Stimulated activated CD8-positive, alpha-beta memory T cell treated with anti-CD3 and anti-CD28 coated beads, Interleukin-4, amount 100 ng/mL, for 24 hours (primary cell): ENCODE results near the gene TOR1A.
A peak's percentile ranks its signal among the peaks of the same experiment; 100 is the strongest.

Experiments
- DNase-seq: peaks from one replicate; pipeline ENCODE4 v3.0.0-alpha.2; 2020; ENCODE audit warnings: low read depth

The TOR1A gene

GRCh38 chr9:129851821-129852220 lies 27.9 kb upstream of the TOR1A start:
- no peak for DNase-seq

GRCh38 chr9:129850821-129851550 lies 27.1 kb upstream of the TOR1A start:
- no peak for DNase-seq

DNA sequence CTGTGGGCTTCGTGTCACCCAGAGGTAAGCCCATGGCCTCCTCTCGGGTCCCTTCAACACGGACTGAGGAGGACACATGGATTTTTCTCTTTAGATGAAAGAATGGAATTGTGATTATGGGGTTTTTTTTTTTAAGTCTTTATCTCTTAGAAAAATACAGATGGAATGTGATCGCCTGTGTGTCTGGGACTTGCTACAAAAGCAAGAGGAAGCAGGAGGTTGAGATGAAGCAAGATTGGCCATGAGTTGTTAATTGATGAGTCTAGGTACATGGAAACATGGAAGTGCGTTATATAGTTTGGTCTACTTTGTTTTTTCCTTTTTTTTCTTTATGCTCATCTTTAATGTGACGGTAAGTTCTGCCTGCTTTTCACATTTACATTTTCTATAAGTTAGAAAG lies 26.0 kb upstream of the TOR1A start:
- no peak for DNase-seq

DNA sequence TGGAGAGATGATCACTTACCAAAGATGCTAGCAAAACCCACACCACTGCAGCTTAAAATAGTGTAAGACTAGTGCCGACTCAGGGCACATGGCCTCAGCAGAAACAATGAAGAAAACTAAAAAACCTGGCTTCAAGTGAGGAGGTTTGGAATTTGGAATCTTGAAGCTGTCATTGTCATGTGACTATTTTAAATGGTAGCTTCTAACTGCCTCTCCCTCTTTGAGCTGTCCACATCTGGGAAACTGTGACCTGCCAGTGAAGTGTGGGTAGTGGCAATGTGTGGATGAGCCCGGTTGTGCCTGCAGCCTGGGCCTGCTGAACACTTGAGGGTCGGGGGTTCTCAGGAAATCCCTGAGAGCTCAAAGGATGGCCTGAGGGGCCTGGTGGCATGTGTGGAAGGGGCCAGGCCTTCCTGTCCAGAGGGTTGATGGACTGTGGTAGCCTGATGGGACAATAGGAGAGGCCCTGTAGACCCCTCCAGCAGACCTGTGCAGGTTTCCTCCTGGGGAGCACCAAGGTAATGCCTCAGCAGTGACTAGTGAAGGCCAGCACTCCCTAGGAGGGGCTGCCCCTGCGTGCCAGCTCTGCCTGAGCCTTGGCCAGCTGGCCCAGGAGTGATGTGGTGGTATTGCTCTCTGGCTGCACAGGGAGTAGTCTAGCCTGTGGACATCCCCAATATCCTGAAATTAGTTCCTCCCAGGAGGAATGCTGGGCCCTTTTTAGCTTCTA lies 24.9 kb upstream of the TOR1A start:
- DNase-seq = no peak

DNA sequence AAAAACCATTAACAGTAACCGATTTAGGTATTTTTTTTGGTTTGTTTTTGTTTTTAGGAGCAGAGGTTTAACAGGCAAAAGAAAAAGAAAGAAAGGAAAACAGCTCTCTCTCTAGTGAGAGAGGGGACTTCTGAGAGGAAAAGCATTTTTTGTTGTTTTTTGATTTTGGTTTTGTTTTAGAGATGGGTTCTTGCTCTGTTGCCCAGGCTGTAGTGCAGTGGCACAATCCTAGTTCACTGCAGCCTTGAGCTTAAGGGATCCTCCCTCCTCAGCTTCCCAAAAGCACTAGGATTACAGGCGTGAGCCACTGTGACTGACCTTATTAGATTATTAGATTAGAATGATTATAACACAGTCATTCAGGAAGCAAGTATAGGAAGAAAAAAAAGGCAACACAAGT lies 21.4 kb upstream of the TOR1A start:
- no peak for DNase-seq

GRCh38 chr9:129841071-129841470 lies 17.1 kb upstream of the TOR1A start:
- no peak for DNase-seq

DNA sequence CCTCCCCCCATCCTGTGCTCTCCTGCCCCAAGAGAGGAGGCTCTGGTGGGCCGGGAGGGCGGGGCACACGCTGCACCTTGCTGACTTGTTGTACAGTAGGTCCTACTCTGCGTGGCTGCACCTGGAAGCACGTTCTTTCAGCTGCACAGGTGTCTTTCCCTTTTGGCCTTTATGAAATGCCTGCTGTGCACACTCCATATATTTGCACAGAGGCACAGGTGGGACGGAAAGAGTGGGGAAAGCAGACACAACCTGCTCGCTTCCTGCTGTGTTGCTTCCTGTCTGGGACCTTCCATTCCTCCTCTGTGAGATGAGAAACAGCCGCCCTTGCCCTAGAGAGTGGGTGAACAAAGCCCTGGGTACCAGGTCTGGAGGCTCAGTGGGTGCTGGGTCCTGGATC lies 16.1 kb upstream of the TOR1A start:
- no peak for DNase-seq

- DNase-seq = no peak
These were observed 15.5 kb upstream of the TOR1A start for GRCh38 chr9:129839324-129840023.

DNA sequence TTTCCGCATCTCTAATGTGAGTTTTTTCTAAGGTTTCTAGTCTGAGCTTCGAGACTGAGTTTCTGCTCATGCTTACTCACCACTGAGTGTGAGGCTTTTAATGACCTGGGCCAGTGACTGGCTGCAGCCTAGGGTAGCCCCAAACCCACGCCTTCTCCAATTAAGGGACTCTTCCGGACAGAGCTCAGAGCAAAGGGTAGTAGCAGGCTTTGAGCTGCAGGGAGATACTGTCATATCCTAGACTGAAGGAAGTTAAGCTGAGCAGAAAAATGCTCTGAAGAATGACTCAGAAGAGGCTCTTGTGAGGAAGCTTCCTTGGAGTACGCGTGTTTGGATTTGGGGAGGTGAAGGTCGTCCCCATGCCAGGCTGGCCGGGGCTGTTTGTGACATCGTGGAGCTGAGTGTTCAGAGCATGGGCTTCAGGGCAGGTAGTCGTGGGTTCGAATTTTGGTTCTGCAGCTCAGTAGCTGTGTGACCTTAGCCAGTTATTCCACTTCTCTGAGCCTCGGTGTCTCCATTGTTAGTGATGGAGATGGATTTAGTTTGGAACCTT lies 14.8 kb upstream of the TOR1A start:
- no peak for DNase-seq

- no peak for DNase-seq
These were observed 12.5 kb upstream of the TOR1A start for GRCh38 chr9:129836311-129837007.

GRCh38 chr9:129835860-129836223 lies 11.9 kb upstream of the TOR1A start:
- DNase-seq = no peak

DNA sequence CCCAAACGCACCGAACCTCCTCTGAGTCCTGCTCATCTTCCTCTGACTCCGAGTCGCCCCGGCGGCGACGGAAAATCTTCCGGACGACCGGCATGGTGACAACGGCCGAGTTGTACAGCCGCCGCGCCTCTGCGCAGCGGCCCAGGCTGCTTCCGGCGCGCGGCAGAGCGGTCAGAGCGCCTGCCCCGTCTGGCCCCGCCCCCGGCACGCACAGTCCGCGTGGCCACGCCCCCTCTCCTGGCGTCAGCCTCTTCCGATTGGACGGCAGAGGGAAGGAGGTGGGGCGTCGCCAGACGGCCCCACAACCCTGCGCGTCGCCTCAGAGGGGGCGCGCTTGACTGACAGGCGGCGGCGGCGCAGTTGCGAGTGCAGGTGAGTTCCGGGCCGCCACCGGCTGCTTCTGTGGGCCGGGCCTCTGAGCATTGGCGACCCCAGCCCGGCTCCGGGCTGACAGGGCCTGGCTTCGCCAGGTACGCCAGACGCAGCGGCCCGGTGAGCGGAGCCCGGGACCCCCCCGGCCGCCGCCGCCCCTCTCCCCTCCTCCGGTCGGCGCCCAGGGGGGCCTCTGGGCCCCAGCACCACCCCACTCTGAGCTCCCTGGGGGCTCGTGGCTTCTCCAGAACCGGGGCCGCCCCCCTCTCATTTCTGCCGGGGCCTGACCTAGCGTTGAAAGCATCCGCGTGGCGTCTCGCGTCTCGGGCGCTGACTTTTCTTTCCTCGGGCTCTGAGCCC lies 11.4 kb upstream of the TOR1A start, which contains the start of the genes C9orf78 and USP20:
Gene C9orf78, minus strand, starts transcription at position 148 of the 732 bp plus-strand sequence. Its CDS starts 54 bp downstream, at position 94.
Gene USP20, plus strand, starts transcription at position 331 of the 732 bp plus-strand sequence. CDS start 17,098 bp downstream, outside the sequence.
- DNase-seq = peak; percentile 94

GRCh38 chr9:129834489-129835127 lies 10.7 kb upstream of the TOR1A start:
- DNase-seq = no peak

DNA sequence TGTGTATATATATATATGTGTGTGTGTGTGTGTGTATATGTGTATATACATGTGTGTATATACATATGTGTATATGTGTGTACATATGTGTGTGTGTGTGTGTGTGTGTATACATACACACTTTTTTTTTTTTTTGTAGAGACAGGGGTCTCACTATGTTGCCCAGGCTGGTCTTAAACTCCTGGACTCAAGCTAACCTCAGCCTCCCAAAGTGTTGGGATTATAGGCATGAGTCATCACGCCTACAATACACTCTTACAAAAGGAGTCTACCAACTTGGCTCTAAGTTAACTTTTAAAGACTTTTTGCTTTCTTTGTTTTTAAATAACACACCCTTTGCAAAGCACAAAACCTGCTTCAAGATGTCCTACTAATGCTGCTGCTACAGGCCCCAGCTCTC lies 9.0 kb upstream of the TOR1A start:
- no peak for DNase-seq

- DNase-seq = no peak
These were observed 5.0 kb upstream of the TOR1A start for GRCh38 chr9:129828969-129829368.

DNA sequence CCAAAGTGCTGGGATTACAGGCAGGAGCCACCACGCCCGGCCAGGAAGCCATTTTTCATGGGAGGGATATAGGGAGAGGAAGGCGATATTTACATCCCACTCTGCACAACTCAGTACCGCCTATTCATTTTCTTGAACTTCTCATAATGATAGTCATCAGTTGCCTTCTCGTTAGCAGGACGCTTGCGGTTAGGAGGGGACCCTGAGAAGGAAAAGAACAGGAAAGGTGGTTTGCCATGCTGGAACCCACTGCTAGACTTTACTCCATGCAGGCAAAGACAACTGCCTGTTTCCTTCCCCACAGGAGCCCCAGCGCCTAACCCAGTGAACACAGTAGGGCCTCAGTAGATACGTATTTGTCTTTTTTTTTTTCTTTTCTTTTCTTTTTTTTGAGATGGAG lies 4.1 kb upstream of the TOR1A start:
- no peak for DNase-seq

GRCh38 chr9:129826759-129827158 lies 2.8 kb upstream of the TOR1A start:
- DNase-seq = no peak

- no peak for DNase-seq
These were observed 2.4 kb upstream of the TOR1A start for GRCh38 chr9:129826344-129826743.

DNA sequence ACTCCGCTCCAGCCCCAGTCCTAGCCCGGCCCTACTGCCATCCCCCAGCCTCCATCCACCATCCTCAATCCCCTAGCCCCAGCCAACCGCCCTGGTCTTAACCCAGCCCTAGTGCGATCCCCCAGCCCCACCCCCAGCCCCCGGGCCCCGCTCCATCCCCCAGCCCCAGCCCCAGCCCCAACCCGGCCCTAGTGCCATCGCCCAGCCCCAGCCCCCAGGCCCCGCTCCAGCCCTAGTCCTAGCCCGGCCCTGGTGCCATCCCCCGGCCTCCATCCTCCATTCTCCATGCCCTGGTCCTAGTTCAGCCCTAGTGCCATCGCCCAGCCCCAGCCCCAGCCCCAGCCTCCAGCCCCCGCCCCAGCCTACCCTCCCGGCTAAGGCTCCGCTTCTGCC lies 398 bp downstream of the TOR1A start:
- no peak for DNase-seq

DNA sequence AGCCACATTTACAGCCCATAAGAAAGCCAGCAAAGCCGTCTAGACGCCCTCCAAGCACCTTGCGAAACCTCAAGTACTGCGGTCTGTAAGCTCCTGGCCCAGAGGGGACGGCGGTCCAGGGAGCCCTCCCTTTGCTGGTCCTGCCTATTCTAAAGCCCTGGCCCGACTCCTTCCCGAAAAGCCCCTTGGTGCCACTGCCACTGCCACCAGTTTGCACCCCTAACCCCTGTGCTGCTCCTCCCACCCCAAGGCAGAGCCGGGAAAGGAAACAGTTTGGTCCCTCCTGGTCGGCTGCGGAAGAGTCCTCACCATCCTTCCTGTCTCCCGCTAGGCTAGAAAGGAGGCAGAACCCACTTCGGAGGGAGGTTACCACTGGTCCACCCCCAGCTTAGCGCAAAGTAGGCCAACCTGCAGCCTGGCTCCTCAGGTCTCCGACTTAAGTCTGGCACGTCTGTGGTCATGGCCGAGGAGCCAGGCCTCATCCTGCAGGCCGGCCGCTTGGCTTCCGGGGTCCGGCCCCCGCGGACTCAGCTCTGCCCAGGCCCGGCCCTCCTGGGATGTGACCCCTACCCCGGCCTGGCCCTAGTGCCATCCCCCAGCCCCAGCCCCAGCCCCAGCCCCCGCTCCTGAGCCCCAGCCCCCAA lies 916 bp downstream of the TOR1A start:
- DNase-seq = no peak
